ENCODE results near the gene NT5C1B.

The NT5C1B gene

GRCh38 chr2:18600255-18600613 lies 10.9 kb upstream of the NT5C1B start:
- no peak for TF ChIP-seq CTCF (IDR thresholded peaks at IDR 0.05; ENCODE audit: low read depth, low read length)
- DNase-seq (ENCODE audit: extremely low read depth, low read depth), result no peak

- DNase-seq (ENCODE audit: extremely low read depth, low read depth), result peak; percentile 92
- no peak for TF ChIP-seq CTCF (IDR thresholded peaks at IDR 0.05; ENCODE audit: low read depth, low read length)
These were observed 10.3 kb upstream of the NT5C1B start for GRCh38 chr2:18599509-18600254.

- DNase-seq (ENCODE audit: extremely low read depth, low read depth), result no peak
- TF ChIP-seq CTCF (IDR thresholded peaks at IDR 0.05; ENCODE audit: low read depth, low read length), result no peak
These were observed 9.6 kb upstream of the NT5C1B start for GRCh38 chr2:18598848-18599484.

GRCh38 chr2:18597618-18598017 lies 8.2 kb upstream of the NT5C1B start:
- TF ChIP-seq CTCF (IDR thresholded peaks at IDR 0.05; ENCODE audit: low read depth, low read length), result no peak
- no peak for DNase-seq (ENCODE audit: extremely low read depth, low read depth)

GRCh38 chr2:18596993-18597392 lies 7.6 kb upstream of the NT5C1B start:
- TF ChIP-seq CTCF (IDR thresholded peaks at IDR 0.05; ENCODE audit: low read depth, low read length), result no peak
- no peak for DNase-seq (ENCODE audit: extremely low read depth, low read depth)

- DNase-seq (ENCODE audit: extremely low read depth, low read depth), result no peak
- TF ChIP-seq CTCF (IDR thresholded peaks at IDR 0.05; ENCODE audit: low read depth, low read length), result no peak
These were observed 4.1 kb upstream of the NT5C1B start for GRCh38 chr2:18593496-18593895.

GRCh38 chr2:18592372-18592771 lies 3.0 kb upstream of the NT5C1B start:
- no peak for TF ChIP-seq CTCF (IDR thresholded peaks at IDR 0.05; ENCODE audit: low read depth, low read length)
- DNase-seq (ENCODE audit: extremely low read depth, low read depth), result no peak

Measured in AG09319 (cell line).